Adrenal gland (tissue), 12 donors: ENCODE data around the gene ANKZF1. TPM values are rescaled to one million over a fixed set of nuclear protein-coding genes. Genes with fewer than 3 reads are reported as not detected.

ENCODE experiments used
- DNase-seq, 7 donors: peaks; one replicate each; pipeline ENCODE4 v3.0.0-alpha.2; 2019 to 2020
- H3K27ac ChIP-seq, 5 donors: fragments of 200-600 bp; sonication (generic) in 4 of 5; 1 replicate in 3 of 5; 2 replicates in 2 of 5; pipeline versions ENCODE4 v1.5.1 to v1.8.0; 2016 to 2020; ENCODE audit warnings: mild to moderate bottlenecking in 1 of 5
- H3K27me3 ChIP-seq: fragments of 200-600 bp; 2 replicates; pipeline ENCODE4 v1.8.0; 2021
- H3K36me3 ChIP-seq, 2 donors: fragments of 200-600 bp; replicated peaks in 1 of 2; 1 replicate in 1 of 2; 2 replicates in 1 of 2; pipeline versions ENCODE4 v1.5.1 to v1.8.0; 2018 to 2022
- H3K4me1 ChIP-seq, 2 donors: fragments of 200-600 bp; replicated peaks in 1 of 2; 1 replicate in 1 of 2; 2 replicates in 1 of 2; pipeline versions ENCODE4 v1.5.1 to v1.8.0; 2018 to 2021
- H3K4me3 ChIP-seq, 4 donors: fragments of 200-600 bp; sonication (generic) in 3 of 4; one replicate each; pipeline ENCODE4 v1.5.1; 2016 to 2018
- H3K9me3 ChIP-seq, 3 donors: fragments of 200-600 bp; sonication (generic) in 1 of 3; replicated peaks in 1 of 3; 1 replicate in 2 of 3; 2 replicates in 1 of 3; pipeline versions ENCODE4 v1.5.1 to v1.8.0; 2016 to 2021
- CTCF ChIP-seq, 6 experiments: fragments of 450-650 bp in 4 of 6; fragments of 200-600 bp in 2 of 6; sonication (generic) in 1 of 6; IDR thresholded peaks; 1 replicate in 5 of 6; 2 replicates in 1 of 6; pipeline versions ENCODE4 v1.5.1 to v1.8.0; 2016 to 2021; ENCODE audit warnings: antibody characterized with exemption in 6 of 6, mild to moderate bottlenecking in 2 of 6, moderate library complexity in 1 of 6
- POLR2A ChIP-seq, 2 donors: fragments of 450-650 bp; IDR thresholded peaks; one replicate each; pipeline ENCODE4 v1.6.1; 2017; ENCODE audit warnings: antibody characterized with exemption in 2 of 2, mild to moderate bottlenecking in 2 of 2, moderate library complexity in 1 of 2
- WGBS, 4 donors: extraction: QIAGEN DNeasy Blood & Tissue Kit in 2 of 4; methylation state at CpG; one replicate each; pipeline versions ENCODE4 v1.1.5 to v1.1.7; 2013 to 2017; 5-methylcytosine and 5-hydroxymethylcytosine counted together
- intact Hi-C, 2 donors: fragments of 100-400 bp; cut with DNase I; formaldehyde crosslinking; loops; one replicate each; pipeline versions ENCODE4 v1.14.1 to v1.15.0; 2022 to 2023
- polyA plus RNA-seq, 3 donors: library from polyadenylated mRNA; stranded (reverse); fragments of 200-250 nt in 2 of 3; fragments of 350-450 nt in 1 of 3; fragmentation: Illumina TruSeq in 1 of 3; extraction: RNeasy Lipid Tissue Mini Kit (QIAGEN cat#74804) in 1 of 3; gene quantifications; one replicate each; pipeline ENCODE4 v1.2.3, GENCODE V29; 2013 to 2014
- total RNA-seq, 9 donors: library from RNA; depleted of rRNA in 4 of 9; stranded (reverse); fragments of >200 nt in 4 of 9; fragments of 120-200 nt in 1 of 9; fragmentation: NEBNext Ultra II Directional in 1 of 9; extraction: Animal tissue kit (Norgen Biotek cat#: 25700) in 1 of 9; gene quantifications; one replicate each; pipeline versions ENCODE4 v1.1.0 to v1.2.4, GENCODE V29; 2013 to 2023
- donor health status: healthy with polysubstance abuse.
- donor health status: Bipolar disorder and iron deficiency.
- donor health status: DM: yes; HTN: yes; CAD: no.
- donor health status: DM: no; HTN: no; CAD: no.
- donor health status: DM: no; HTN: no; CAD: no.
- donor health status: DM: yes; HTN: yes; CAD: no.

The ANKZF1 gene
- total and polyA plus RNA-seq, 12 donors: 11.5 to 93.1 (median 37.6) TPM

DNA sequence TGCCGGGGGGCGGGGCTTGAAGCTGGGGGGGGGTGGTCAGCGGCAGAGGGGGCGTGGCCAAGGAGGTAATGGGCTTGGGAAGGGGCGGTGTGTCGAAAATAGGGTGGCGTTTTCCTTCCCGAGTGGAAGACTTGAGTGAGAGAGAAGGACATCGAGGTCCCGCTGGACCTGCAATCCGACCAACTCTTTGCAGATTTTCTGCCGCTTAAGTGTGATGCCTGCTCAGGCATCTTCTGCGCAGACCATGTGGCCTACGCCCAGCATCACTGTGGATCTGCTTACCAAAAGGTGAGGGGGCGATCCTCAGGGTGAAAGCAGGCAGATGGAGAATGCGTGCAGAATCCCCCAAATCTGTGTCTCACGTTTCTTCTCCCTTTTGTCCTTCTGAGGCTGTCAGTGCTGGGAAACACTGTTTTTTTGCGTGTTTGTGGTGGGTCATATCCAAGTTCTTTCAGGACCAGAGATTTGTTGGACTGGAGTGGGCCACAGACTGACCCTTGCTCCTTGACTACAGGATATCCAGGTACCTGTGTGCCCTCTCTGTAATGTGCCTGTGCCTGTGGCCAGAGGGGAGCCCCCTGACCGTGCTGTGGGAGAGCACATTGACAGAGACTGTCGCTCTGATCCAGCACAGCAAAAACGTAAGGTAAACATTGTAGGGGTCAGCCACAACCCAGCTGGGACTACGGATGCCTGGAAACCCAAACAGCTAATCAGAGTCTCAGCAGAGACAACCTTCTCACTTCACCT is 22.3 kb upstream of the ANKZF1 start:
- Histone ChIP-seq H3K36me3 (peaks cover 0 to 33% of the 10 kb centered on the region in 2 donors), H3K27ac (peak overlapping the region; percentile 46 to 97 (median 95)), H3K27me3 (no peaks in the 10 kb centered on the region), H3K4me1 (peaks cover 7 to 14% of the 10 kb centered on the region in 2 donors), H3K9me3 (no peaks in the 10 kb centered on the region), H3K4me3 (peak overlapping the region in 2 of 4 donors; percentile 56 to 90)
- intact Hi-C loops: no loop called here
- DNase-seq: peak in 1 of 7 donors; percentile 27
- 15 to 22% (median 18%) methylated on average over 14 to 22 of the region's 22 CpGs for WGBS, 4 donors
- TF ChIP-seq CTCF (IDR thresholded peaks at IDR 0.05): no peak
- no peak for TF ChIP-seq POLR2A (IDR thresholded peaks at IDR 0.05)

- H3K27me3 ChIP-seq: no peaks in the 10 kb centered on the region
- peak in 1 of 7 donors; percentile 19 for DNase-seq
- H3K4me1 ChIP-seq: peaks cover 7 to 14% of the 10 kb centered on the region in 2 donors
- H3K4me3 ChIP-seq: peak overlapping the region in 1 of 4 donors; percentile 90
- H3K27ac ChIP-seq: peak overlapping the region in 2 of 5 donors; percentile 95 to 97
- H3K9me3 ChIP-seq: no peaks in the 10 kb centered on the region
- intact Hi-C loops: no loop called here
- peaks cover 0 to 42% of the 10 kb centered on the region in 2 donors for H3K36me3 ChIP-seq
- 65 to 77% (median 74%) methylated on average over 17 of the region's 17 CpGs for WGBS, 4 donors
- TF ChIP-seq CTCF (IDR thresholded peaks at IDR 0.05) (no peak), POLR2A (IDR thresholded peaks at IDR 0.05) (no peak)
Observed at GRCh38 chr2:219207884-219208740, 21.5 kb upstream of the ANKZF1 start.

DNA sequence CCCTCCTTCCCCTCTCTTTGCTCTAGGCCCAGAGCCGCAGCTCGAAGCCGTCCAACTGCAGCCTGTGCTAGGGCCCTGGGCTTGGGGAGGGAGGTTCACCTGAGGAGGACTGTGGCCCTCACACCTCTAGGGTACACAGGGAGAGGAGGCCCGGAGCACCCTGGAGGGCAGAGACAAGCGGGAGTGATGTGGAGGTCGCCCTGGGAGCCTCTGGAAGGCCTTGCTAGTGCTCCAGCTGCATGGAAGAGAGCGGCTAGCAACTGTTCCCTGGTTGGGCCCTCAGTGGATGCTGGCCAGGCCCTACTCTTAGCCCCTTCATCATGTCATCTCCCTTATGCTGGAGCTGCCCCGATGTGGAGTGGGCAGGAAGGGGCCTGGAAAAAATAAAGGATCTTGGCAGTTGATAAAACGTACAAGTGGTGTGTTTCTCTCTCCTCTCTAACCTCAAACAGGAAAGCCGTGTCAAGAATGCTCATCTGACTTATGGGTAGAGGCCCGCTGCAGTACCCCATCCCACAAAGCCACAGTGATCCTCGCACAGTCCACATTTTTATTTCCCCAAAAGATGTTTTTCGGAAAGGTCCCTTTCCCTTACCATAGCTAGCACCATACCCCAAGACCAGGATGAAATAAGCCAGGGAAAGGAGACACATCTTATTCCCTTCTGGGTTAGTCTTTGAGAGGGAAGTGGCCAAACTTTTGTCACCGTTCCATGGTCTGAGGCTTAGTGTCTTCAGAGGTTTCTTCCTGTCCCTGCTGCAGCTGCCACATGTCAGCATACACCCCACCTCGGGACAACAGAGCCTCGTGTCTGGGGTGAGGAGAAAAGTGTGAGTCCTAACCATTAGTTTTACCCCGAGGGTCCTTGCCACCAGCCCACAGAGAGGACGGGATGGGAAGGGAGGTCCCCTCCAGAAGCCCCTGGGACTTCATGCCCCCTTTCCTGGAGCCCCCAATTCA is 20.1 kb upstream of the ANKZF1 start:
- 78 to 83% (median 82%) methylated on average over 17 to 18 of the region's 18 CpGs for whole genome bisulfite sequencing, 4 donors
- peaks cover 0 to 56% of the 10 kb centered on the region in 2 donors for H3K36me3 ChIP-seq

More for the DNA sequence above, 20.1 kb upstream of the ANKZF1 start:
- H3K27me3 ChIP-seq: no peaks in the 10 kb centered on the region
- DNase-seq: peak in 1 of 7 donors; percentile 18
- intact Hi-C loops: loop anchor here (5.0 to 10.0 kb wide), 2 partner anchors 37 to 45 kb away; partner anchors contain the start of genes NHEJ1 (in 1 of the 2) and SLC23A3 (in 1 of the 2)
- no peak overlapping the region for H3K4me3 ChIP-seq
- no peaks in the 10 kb centered on the region for H3K9me3 ChIP-seq
- peaks cover 7 to 14% of the 10 kb centered on the region in 2 donors for H3K4me1 ChIP-seq
- TF ChIP-seq CTCF (IDR thresholded peaks at IDR 0.05) (no peak), POLR2A (IDR thresholded peaks at IDR 0.05) (no peak)
- no peak overlapping the region for H3K27ac ChIP-seq
